GM23248 (cell line): ENCODE data around the gene STK32B.

Experiments
- EZH2 ChIP-seq: fragments of 200-600 bp; sonication (generic); IDR thresholded peaks from 2 replicates; pipeline ENCODE4 v1.6.1; 2018; ENCODE audit warnings: antibody characterized with exemption, mild to moderate bottlenecking; ENCODE audit not compliant: insufficient read depth, poor library complexity, severe bottlenecking
- EZH2phosphoT487 ChIP-seq: fragments of 200-600 bp; sonication (generic); IDR thresholded peaks from 2 replicates; pipeline ENCODE4 v1.6.1; 2018; ENCODE audit warnings: antibody characterized with exemption, moderate library complexity, mild to moderate bottlenecking, low read depth; ENCODE audit not compliant: insufficient read depth

- TF ChIP-seq EZH2 (no peak), EZH2phosphoT487 (no peak)
These were observed 488.3 kb downstream of the STK32B start for GRCh38 chr4:5539584-5539983.
